GM18508 (cell line): Measurements from ENCODE around the gene CDC42SE1.
"Not testable (repeated sequence)": the region's sequence is repeated elsewhere in the genome, so short reads cannot be mapped to it uniquely, and the experiment has no call there.

Experiments used
- ATAC-seq: cut with Tn5 transposase; IDR thresholded peaks from one replicate; pipeline ENCODE4 v1.9.1; 2021; ENCODE audit warnings: moderate number of reproducible peaks; ENCODE audit not compliant: insufficient read depth, unreplicated experiment

CDC42SE1 gene, protein sequence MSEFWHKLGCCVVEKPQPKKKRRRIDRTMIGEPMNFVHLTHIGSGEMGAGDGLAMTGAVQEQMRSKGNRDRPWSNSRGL

GRCh38 chr1:151059109-151060006 lies at the start of gene CDC42SE1:
Gene CDC42SE1 (minus strand): TSS chr1:151059622. CDS start chr1:151055730, 3,892 bp downstream.
- peak; percentile 49 for ATAC-seq

DNA sequence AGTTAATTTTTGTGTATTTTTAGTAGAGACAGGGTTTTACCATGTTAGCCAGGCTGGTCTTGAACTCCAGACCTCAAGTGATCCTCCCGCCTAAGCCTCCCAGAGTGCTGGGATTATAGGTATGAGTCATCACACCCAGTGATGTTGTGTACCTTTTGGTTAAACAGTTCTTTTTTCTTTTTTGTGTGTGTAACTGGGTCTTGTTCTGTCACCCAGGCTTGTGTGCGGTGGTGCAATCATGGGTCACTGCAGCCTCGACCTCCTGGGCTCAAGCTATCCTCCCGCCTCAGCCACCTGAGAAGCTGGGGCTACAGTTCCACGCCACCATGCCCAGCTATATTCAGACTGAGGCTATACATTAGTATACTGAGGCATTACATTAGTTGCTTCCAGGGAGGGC lies 48.9 kb upstream of the CDC42SE1 start:
- no peak for ATAC-seq

GRCh38 chr1:151106894-151107293 lies 47.5 kb upstream of the CDC42SE1 start:
- ATAC-seq: no peak

DNA sequence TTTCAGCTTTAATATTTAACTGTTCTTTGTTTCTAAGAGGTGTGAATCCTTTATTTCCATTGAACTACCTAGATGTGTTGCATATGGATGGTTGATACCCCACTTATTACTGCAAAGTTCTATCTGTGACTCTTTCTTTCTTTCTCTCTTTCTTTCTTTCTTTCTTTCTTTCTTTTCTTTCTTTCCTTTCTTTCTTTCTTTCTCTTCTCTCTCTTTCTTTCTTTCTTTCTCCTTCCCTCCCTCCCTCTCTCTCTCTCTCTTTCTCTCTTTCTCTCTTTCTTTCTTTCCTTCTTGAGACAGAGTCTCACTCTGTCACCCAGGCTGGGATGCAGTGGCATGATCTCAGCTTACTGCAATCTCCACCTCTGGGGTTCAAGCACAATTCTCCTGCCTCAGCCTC lies 45.2 kb upstream of the CDC42SE1 start:
- no peak for ATAC-seq

GRCh38 chr1:151098126-151098525 lies 38.7 kb upstream of the CDC42SE1 start:
- ATAC-seq: no peak

DNA sequence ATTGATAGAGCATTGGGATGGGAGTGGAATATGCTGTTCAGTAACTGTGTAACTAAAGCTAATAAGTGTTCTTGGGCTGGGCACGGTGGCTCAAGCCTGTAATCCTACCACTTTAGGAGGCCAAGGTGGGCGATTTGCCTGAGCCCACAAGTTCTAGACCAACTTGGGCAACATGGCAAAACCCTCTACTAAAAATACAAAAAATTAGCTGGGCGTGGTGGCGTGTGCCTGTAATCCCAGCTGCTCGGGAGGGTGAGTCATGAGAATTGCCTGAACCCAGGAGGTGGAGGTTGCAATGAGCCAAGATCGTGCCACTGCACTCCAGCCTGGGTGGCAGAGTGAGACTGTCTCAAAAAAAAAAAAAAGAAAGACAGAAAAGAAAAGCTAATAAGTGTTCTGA lies 38.0 kb upstream of the CDC42SE1 start:
- ATAC-seq: not testable (repeated sequence)

GRCh38 chr1:151085953-151086559 lies 26.6 kb upstream of the CDC42SE1 start:
- no peak for ATAC-seq

GRCh38 chr1:151072224-151072623 lies 12.8 kb upstream of the CDC42SE1 start:
- ATAC-seq: no peak

DNA sequence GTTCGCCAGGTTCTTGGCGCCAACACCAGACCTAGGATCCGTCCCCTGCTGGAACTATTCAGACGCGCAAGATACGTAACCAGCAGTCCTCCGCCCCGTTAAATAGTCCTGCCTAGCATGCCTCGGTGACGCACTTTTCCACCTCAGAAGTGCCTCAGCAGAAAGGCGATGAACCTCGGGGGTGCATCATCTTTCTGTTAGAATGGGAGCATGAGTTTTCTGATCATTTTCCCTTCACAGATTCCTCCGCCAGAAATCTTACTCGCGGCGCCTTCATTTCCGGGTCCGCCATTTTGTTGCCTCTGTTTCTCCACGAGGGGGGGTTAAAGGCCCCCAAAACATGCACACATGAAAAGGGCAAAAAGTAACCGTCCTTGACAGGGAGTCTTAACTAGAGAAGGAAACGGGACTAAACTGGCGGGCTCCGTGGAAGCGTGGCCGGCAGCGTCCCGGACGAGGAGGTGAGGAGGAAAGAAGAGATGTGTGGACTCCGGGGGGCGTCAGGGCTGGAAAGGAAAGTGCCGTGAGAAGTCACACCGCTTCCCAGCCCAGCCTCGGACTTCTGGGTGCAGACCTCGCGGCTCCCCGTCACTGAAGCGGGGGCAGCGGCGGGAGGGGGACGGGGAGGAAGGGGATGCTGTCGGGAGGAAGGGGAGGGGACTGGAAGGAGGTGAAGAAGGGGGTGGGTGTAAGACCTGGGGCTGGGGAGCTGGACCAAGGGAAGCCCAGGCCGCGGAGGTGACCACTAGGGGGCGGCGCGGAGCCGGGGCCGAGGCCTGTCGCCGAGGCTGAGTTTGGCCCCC lies 11.3 kb upstream of the CDC42SE1 start, which contains the start of gene GABPB2:
Gene GABPB2, plus strand, starts transcription at position 288 of the 803 bp plus-strand sequence. CDS start 17,429 bp downstream, outside the sequence.
- ATAC-seq: no peak

DNA sequence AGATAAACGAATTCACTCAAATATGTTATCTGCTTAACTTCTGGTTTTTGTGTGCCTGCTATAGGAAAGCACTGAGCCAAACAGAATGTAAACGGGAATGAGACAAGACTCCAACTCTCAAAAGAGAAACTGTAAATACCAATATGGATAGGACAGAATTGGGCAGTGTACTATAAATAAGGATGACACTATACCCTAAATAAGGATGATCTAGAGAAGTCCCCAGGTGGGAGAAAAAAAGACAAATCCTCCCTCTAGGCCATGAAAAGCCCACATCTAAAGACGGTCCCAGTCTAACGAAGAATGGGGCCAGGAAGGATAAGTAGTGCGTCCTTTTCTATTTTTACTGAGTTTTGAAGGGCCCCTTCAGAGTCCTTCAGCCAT lies 9.7 kb upstream of the CDC42SE1 start:
- no peak for ATAC-seq

GRCh38 chr1:151067185-151067584 lies 7.8 kb upstream of the CDC42SE1 start:
- ATAC-seq: no peak

GRCh38 chr1:151065089-151065645 lies 5.7 kb upstream of the CDC42SE1 start:
- ATAC-seq: no peak

GRCh38 chr1:151062741-151063371 lies 3.4 kb upstream of the CDC42SE1 start:
- ATAC-seq: no peak

DNA sequence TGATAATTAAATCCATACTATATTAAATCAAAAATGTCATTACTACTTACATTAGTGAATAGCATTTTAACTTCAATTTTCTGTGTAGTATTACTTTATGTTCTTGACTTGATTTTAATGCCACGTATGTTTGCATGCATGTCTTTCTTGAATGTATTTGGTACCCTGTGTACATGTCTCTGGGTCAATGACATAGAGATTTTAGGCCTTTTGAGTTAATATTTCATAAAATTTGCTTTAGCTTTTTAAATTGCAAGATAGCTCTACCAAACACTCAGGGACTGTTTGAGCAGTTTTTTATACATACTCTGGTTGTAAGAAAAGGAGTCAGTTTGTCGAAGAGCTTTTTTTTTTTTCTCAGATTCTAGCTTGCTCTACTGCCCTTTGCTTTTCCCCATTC lies 2.3 kb upstream of the CDC42SE1 start:
- ATAC-seq: no peak

DNA sequence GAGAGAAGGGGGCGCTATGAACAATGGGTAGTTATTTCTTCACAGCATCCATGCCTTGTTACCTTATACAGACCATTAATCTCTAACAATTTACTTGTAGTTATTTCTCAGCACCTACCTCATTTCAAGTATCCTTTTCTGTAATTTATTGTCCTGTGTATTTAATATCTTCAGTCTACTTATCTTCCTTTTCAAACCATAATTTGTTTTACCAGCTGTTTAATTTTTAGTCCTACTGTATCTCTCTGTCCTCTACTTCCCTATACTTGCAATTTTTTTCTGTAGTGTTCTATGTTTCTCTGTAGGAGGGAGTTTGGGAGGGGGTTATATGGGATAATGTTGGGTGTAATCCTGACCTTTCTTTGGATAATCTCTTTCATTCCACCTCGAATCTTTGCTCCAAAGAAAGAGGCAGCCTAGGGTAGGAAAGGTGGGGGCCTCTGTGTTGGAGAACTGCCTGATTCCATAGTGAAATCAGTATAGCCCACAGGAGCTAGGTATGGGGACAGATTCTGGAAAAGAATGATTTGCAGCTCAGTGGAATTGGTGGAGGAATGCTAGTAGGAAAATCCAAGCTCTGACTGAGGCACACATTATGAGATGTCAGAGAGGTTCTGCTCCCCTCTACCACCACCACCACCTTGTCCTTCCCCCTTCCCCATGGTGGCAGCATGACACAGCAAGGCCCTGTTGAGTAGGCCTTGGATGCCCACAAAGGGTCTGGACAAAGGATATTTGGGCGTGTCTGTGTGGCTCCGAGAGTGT lies 1.4 kb upstream of the CDC42SE1 start:
- no peak for ATAC-seq

DNA sequence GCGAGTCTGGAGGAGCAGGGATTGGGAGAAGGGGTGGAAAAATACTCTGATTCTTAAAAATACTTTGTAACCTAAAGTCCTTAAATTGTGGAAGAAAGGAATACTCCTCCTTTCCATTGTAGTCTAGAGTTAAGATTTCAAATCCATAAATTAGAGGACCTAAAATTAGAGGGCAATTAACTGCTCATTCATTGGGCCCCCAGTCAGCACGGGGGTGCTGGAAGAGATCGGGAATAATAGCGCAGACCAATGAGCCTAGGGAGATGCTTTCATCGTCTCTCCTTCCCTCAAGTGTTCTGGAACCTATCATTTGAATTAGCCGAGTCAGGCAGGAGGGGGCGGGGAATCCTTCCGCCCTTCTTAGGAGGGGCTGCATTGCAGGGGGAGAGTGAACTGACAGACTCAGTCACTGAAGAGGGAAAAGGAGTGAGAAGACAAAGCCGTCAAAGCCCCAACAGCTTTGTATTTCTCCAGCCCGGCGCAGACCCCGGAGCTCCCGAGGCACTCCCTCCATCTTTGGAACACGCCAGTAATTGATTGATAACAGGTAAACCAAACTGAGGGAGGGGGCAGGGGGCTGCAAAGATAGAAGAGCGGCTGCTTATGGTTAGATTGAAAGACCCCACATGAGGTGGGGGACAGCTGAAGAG lies 710 bp upstream of the CDC42SE1 start, which contains the start of gene MLLT11:
Gene MLLT11, plus strand, starts transcription at position 391 of the 650 bp plus-strand sequence. CDS start 6,828 bp downstream, outside the sequence.
- ATAC-seq: no peak

- ATAC-seq: no peak
These were observed 730 bp downstream of the CDC42SE1 start for GRCh38 chr1:151058692-151059091.

DNA sequence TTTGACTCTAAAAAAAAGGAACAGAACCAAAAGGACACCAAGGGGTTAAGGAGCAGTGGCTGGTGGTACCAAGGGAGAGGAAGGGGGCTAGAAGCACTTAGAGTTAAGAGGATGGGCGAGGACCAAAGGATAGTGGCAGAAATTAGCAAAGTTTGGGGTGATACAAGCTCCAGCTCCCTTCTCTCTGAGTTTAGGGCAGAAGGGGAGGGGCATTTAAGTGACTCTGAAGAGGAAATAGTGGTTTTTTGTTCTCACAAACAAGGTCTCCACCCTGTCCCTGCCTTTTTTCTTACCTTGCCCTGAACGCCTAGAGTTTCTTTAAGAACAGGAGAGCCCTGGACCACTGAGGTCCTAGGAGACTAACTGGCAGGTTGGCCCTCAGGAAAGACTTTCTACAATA lies 3.3 kb downstream of the CDC42SE1 start:
- ATAC-seq: no peak
